Superior temporal gyrus (tissue), 1 donor: ENCODE data around the gene CTR9.

Experiments used
- DNase-seq: peaks from one replicate; pipeline ENCODE4 v3.0.0-alpha.2; 2016; ENCODE audit errors: extremely low spot score

CTR9 gene

GRCh38 chr11:10780040-10780439, 29.0 kb downstream of the CTR9 start:
- no peak for DNase-seq

GRCh38 chr11:10784232-10785145, 33.4 kb downstream of the CTR9 start:
- no peak for DNase-seq

GRCh38 chr11:10785146-10785474, 34.1 kb downstream of the CTR9 start:
- DNase-seq: no peak

- no peak for DNase-seq
Observed at GRCh38 chr11:10786451-10786850, 35.4 kb downstream of the CTR9 start.

- DNase-seq: peak; percentile 79
Observed at GRCh38 chr11:10792385-10793068, 41.5 kb downstream of the CTR9 start.

GRCh38 chr11:10793470-10794255, 42.6 kb downstream of the CTR9 start:
- DNase-seq: no peak

- DNase-seq: no peak
Observed at GRCh38 chr11:10796191-10796590, 45.1 kb downstream of the CTR9 start.

- no peak for DNase-seq
Observed at GRCh38 chr11:10797001-10797400, 46.0 kb downstream of the CTR9 start.

- no peak for DNase-seq
Observed at GRCh38 chr11:10797531-10797930, 46.5 kb downstream of the CTR9 start.

- DNase-seq: no peak
Observed at GRCh38 chr11:10798330-10798928, 47.4 kb downstream of the CTR9 start.

- DNase-seq: no peak
Observed at GRCh38 chr11:10800292-10800691, 49.2 kb downstream of the CTR9 start.

- DNase-seq: no peak
Observed at GRCh38 chr11:10803676-10804075, 52.6 kb downstream of the CTR9 start.

GRCh38 chr11:10805741-10806140, 54.7 kb downstream of the CTR9 start:
- no peak for DNase-seq

GRCh38 chr11:10806206-10806605, 55.2 kb downstream of the CTR9 start:
- no peak for DNase-seq

- peak; percentile 38 for DNase-seq
Observed at GRCh38 chr11:10807493-10808234, 56.6 kb downstream of the CTR9 start.

- no peak for DNase-seq
Observed at GRCh38 chr11:10808235-10808552, 57.1 kb downstream of the CTR9 start.

GRCh38 chr11:10808553-10809372, 57.7 kb downstream of the CTR9 start, which contains the start of gene EIF4G2:
Gene EIF4G2, minus strand, starts transcription at chr11:10808926.
- peak; percentile 99 for DNase-seq

GRCh38 chr11:10809373-10810160, 58.5 kb downstream of the CTR9 start:
- DNase-seq: peak; percentile 62

GRCh38 chr11:10813945-10814344, 62.9 kb downstream of the CTR9 start:
- no peak for DNase-seq

- DNase-seq: no peak
Observed at GRCh38 chr11:10818594-10818993, 67.5 kb downstream of the CTR9 start.
